ENCODE measurements around the gene CARD11.

Gene CARD11

GRCh38 chr7:2966466-2967078, 77.1 kb downstream of the CARD11 start:
- H3K4me3 ChIP-seq (replicated peaks; ENCODE audit: insufficient read depth, low read length): no peak overlapping the region
- TF ChIP-seq SPI1 (IDR thresholded peaks at IDR 0.05; ENCODE audit: borderline replicate concordance, low read depth) (no peak), POLR2AphosphoS5 (IDR thresholded peaks at IDR 0.05; ENCODE audit: low read depth) (no peak), GABPA (IDR thresholded peaks at IDR 0.05; ENCODE audit: low read depth) (no peak), REST (IDR thresholded peaks at IDR 0.05; ENCODE audit: insufficient replicate concordance, low read depth) (no peak), CTCF (IDR thresholded peaks at IDR 0.05; ENCODE audit: insufficient read depth, low read length) (no peak)
- H3K27me3 ChIP-seq (ENCODE audit: insufficient read depth, poor library complexity, severe bottlenecking): no peaks in the 10 kb centered on the region
- DNase-seq (ENCODE audit: low read depth in 1 of 2, low spot score in 1 of 2): no peak
- H3K27ac ChIP-seq (replicated peaks): no peak overlapping the region

- no peaks in the 10 kb centered on the region for H3K27me3 ChIP-seq (ENCODE audit: insufficient read depth, poor library complexity, severe bottlenecking)
- no peak overlapping the region for H3K27ac ChIP-seq (replicated peaks)
- TF ChIP-seq SPI1 (IDR thresholded peaks at IDR 0.05; ENCODE audit: borderline replicate concordance, low read depth): no peak
- no peak for TF ChIP-seq POLR2AphosphoS5 (IDR thresholded peaks at IDR 0.05; ENCODE audit: low read depth)
- TF ChIP-seq GABPA (IDR thresholded peaks at IDR 0.05; ENCODE audit: low read depth): no peak
- TF ChIP-seq REST (IDR thresholded peaks at IDR 0.05; ENCODE audit: insufficient replicate concordance, low read depth): no peak
- TF ChIP-seq CTCF (IDR thresholded peaks at IDR 0.05; ENCODE audit: insufficient read depth, low read length): no peak
- H3K4me3 ChIP-seq (replicated peaks; ENCODE audit: insufficient read depth, low read length): no peak overlapping the region
- no peak for DNase-seq (ENCODE audit: low read depth in 1 of 2, low spot score in 1 of 2)
Measured at GRCh38 chr7:2965745-2966270, 77.9 kb downstream of the CARD11 start.

GRCh38 chr7:2965301-2965700, 78.4 kb downstream of the CARD11 start:
- H3K27me3 ChIP-seq (ENCODE audit: insufficient read depth, poor library complexity, severe bottlenecking): no peaks in the 10 kb centered on the region
- H3K4me3 ChIP-seq (replicated peaks; ENCODE audit: insufficient read depth, low read length): no peak overlapping the region
- H3K27ac ChIP-seq (replicated peaks): no peak overlapping the region
- TF ChIP-seq SPI1 (IDR thresholded peaks at IDR 0.05; ENCODE audit: borderline replicate concordance, low read depth) (no peak), GABPA (IDR thresholded peaks at IDR 0.05; ENCODE audit: low read depth) (no peak), REST (IDR thresholded peaks at IDR 0.05; ENCODE audit: insufficient replicate concordance, low read depth) (no peak), POLR2AphosphoS5 (IDR thresholded peaks at IDR 0.05; ENCODE audit: low read depth) (no peak), CTCF (IDR thresholded peaks at IDR 0.05; ENCODE audit: insufficient read depth, low read length) (no peak)
- no peak for DNase-seq (ENCODE audit: low read depth in 1 of 2, low spot score in 1 of 2)

All from HL-60 (cell line).